Measurements from ENCODE around the gene COPS3. TPM values are rescaled to one million over a fixed set of nuclear protein-coding genes. Genes with fewer than 3 reads are reported as not detected.
A peak's percentile ranks its signal among the peaks of the same experiment; 100 is the strongest.

COPS3 gene
- total and polyA plus RNA-seq, 9 of the 15 experiments (the other 6 are each of a cell fraction or from before 2014, with no cell fraction given) = 92.4 to 295 (median 167) TPM

- TF ChIP-seq ZNF639 (CRISPR knock-in tag; conservative IDR thresholded peaks at IDR 0.05 in 1 of 2, IDR thresholded peaks at IDR 0.05 in 1 of 2) = no peak
- no peak for TF ChIP-seq FOXJ2 (tag; IDR thresholded peaks at IDR 0.05)
- no peak for TF ChIP-seq HLTF (IDR thresholded peaks at IDR 0.05)
- no peak for TF ChIP-seq ATF1 (CRISPR knock-in tag; IDR thresholded peaks at IDR 0.05)
- peak; percentile 89 for TF ChIP-seq ATF1 (tag; IDR thresholded peaks at IDR 0.05)
- no peak for TF ChIP-seq RUNX1 (IDR thresholded peaks at IDR 0.05; ENCODE audit: low read depth)
- TF ChIP-seq NR0B1 (IDR thresholded peaks at IDR 0.05; ENCODE audit: partially characterized antibody) = no peak
- no peak for TF ChIP-seq CHD4 (IDR thresholded peaks at IDR 0.05; ENCODE audit: insufficient read depth, insufficient replicate concordance, low read depth, low read length, poor library complexity, severe bottlenecking)
- no peak for TF ChIP-seq ZNF347 (CRISPR knock-in tag; IDR thresholded peaks at IDR 0.05; ENCODE audit: low read depth)
- no peak for TF ChIP-seq RBM14 (IDR thresholded peaks at IDR 0.05; ENCODE audit: borderline replicate concordance, insufficient read depth, low read depth, low read length)
- no peak for TF ChIP-seq IRF2 (CRISPR knock-in tag; IDR thresholded peaks at IDR 0.05)
- TF ChIP-seq HDAC1 (IDR thresholded peaks at IDR 0.05) = peak in 1 of 2 experiments; percentile 97; a peak in 2 of 4 replicates
- TF ChIP-seq CTCF (IDR thresholded peaks at IDR 0.05 in 2 of 3, conservative IDR thresholded peaks at IDR 0.05 in 1 of 3; ENCODE audit: insufficient read depth in 2 of 3, low read depth in 1 of 3, low read length in 3 of 3) = no peak
- TF ChIP-seq NFE2 (IDR thresholded peaks at IDR 0.05; ENCODE audit: low read depth) = no peak
- no peak for TF ChIP-seq SLC30A9 (CRISPR knock-in tag; IDR thresholded peaks at IDR 0.05)
- TF ChIP-seq ZNF76 (CRISPR knock-in tag; IDR thresholded peaks at IDR 0.05; ENCODE audit: borderline replicate concordance) = no peak
- no peak for TF ChIP-seq HDGF (IDR thresholded peaks at IDR 0.05)
- no peak for TF ChIP-seq KAT8 (IDR thresholded peaks at IDR 0.05; ENCODE audit: low read depth)
- no peak for TF ChIP-seq E2F8 (IDR thresholded peaks at IDR 0.05; ENCODE audit: low read depth, partially characterized antibody)
- TF ChIP-seq ZFX (CRISPR knock-in tag; IDR thresholded peaks at IDR 0.05) = peak; percentile 62
Measured at GRCh38 chr17:17206124-17206912, 74.7 kb downstream of the COPS3 start, which contains the start of gene PLD6 (continued).

Data from K562 (cell line).